ENCODE measurements around the gene NECAB2. TPM values are rescaled to one million over a fixed set of nuclear protein-coding genes. Genes with fewer than 3 reads are reported as not detected.

The NECAB2 gene
- total RNA-seq, 4 donors from 2014 or later, result 0.90 TPM; not detected in 3

DNA sequence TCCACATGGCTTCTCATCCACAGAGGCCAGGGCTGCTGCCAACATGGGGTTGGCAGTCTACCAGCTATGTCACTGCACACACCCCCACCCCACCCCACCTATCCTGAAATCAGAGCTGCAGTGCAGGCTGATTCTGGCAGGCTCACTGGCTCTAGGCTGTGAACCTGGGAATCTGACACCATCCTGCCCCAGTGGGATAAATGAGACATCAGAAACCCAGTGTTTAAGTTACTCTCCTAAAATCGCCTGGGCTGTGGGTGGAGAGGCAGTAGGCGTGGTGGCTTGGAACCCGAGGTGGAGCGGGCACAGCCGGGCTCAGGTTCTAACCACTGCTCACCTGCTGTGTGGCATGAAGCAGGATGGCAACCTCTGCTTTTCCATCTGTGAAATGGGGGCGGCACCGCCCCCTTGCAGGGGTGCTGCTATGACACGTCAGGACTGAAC, 69.0 kb downstream of the NECAB2 start:
- DNase-seq (ENCODE audit: low spot score in 2 of 2), result no peak
- H3K27ac ChIP-seq, result no peak overlapping the region
- H3K36me3 ChIP-seq, result no peaks in the 10 kb centered on the region
- 77 to 85% methylated on average over 8 of the region's 8 CpGs for WGBS, 2 donors
- TF ChIP-seq POLR2A (IDR thresholded peaks at IDR 0.05) (no peak), EP300 (IDR thresholded peaks at IDR 0.05) (no peak)
- TF ChIP-seq, protein P1, sequence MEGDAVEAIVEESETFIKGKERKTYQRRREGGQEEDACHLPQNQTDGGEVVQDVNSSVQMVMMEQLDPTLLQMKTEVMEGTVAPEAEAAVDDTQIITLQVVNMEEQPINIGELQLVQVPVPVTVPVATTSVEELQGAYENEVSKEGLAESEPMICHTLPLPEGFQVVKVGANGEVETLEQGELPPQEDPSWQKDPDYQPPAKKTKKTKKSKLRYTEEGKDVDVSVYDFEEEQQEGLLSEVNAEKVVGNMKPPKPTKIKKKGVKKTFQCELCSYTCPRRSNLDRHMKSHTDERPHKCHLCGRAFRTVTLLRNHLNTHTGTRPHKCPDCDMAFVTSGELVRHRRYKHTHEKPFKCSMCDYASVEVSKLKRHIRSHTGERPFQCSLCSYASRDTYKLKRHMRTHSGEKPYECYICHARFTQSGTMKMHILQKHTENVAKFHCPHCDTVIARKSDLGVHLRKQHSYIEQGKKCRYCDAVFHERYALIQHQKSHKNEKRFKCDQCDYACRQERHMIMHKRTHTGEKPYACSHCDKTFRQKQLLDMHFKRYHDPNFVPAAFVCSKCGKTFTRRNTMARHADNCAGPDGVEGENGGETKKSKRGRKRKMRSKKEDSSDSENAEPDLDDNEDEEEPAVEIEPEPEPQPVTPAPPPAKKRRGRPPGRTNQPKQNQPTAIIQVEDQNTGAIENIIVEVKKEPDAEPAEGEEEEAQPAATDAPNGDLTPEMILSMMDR (IDR thresholded peaks at IDR 0.05), result no peak
- H3K4me1 ChIP-seq, result peaks cover 0 to 7% (median 0%) of the 10 kb centered on the region in 4 donors
- H3K4me3 ChIP-seq, result no peak overlapping the region
- peaks cover 0 to 24% (median 0%) of the 10 kb centered on the region in 4 donors for H3K9me3 ChIP-seq
- peaks cover 0 to 5% of the 10 kb centered on the region in 2 donors for H3K27me3 ChIP-seq

DNA sequence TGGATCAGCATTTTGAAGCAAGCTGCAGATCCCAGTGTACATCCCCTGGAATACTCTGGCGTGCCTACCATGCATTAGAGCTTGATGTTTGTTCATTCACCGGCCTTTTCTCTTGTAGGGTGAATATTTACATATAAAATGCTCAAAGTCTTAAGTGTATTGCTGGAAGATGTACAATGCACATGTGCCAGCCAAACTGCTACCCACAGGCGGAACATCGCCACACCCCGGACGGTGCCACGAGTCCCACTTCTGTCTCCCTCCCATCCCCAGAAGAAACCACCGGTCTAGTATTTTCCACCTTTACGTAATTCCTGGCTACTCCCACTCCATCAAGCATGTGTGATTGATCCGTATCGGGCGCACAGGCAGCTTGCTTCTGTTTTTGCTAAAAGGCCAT, 70.4 kb downstream of the NECAB2 start:
- no peak for TF ChIP-seq EP300 (IDR thresholded peaks at IDR 0.05)
- no peak for TF ChIP-seq POLR2A (IDR thresholded peaks at IDR 0.05)
- TF ChIP-seq, protein P1 (IDR thresholded peaks at IDR 0.05), result no peak
- WGBS, 2 donors, result 90 to 91% methylated on average over 12 of the region's 12 CpGs
- Histone ChIP-seq H3K27ac (no peak overlapping the region), H3K4me1 (peaks cover 0 to 7% (median 0%) of the 10 kb centered on the region in 4 donors), H3K27me3 (peaks cover 0 to 14% of the 10 kb centered on the region in 2 donors), H3K4me3 (no peak overlapping the region), H3K36me3 (no peaks in the 10 kb centered on the region), H3K9me3 (peaks cover 0 to 24% (median 0%) of the 10 kb centered on the region in 4 donors)
- no peak for DNase-seq (ENCODE audit: low spot score in 2 of 2)

DNA sequence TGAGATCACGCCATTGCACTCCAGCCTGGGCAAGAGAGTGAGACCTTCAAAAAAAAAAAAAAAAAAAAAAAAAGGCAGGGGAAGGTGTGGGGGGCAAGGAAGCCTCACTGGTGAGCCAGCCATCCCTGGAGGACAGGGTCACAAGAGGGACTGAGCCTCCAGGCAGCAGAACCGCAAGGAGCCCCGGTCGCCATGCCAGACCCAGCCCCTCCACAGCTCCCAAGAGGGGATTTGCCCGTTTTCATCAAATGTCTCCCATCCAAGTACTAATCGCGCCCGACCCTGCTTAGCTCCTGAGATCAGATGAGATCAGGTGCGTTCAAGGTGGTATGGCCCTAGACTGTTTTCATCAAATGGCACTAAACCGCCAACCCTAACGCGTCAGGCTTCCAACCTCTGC, 71.7 kb downstream of the NECAB2 start:
- Histone ChIP-seq H3K4me1 (peaks cover 0 to 7% (median 0%) of the 10 kb centered on the region in 4 donors), H3K36me3 (no peaks in the 10 kb centered on the region), H3K9me3 (peaks cover 0 to 24% (median 0%) of the 10 kb centered on the region in 4 donors), H3K27me3 (peaks cover 0 to 19% of the 10 kb centered on the region in 2 donors), H3K4me3 (no peak overlapping the region), H3K27ac (no peak overlapping the region)
- WGBS, 2 donors, result 87 to 91% methylated on average over 12 of the region's 12 CpGs
- DNase-seq (ENCODE audit: low spot score in 2 of 2), result no peak
- TF ChIP-seq EP300 (IDR thresholded peaks at IDR 0.05), result no peak
- no peak for TF ChIP-seq POLR2A (IDR thresholded peaks at IDR 0.05)
- TF ChIP-seq, protein P1 (IDR thresholded peaks at IDR 0.05), result no peak

DNA sequence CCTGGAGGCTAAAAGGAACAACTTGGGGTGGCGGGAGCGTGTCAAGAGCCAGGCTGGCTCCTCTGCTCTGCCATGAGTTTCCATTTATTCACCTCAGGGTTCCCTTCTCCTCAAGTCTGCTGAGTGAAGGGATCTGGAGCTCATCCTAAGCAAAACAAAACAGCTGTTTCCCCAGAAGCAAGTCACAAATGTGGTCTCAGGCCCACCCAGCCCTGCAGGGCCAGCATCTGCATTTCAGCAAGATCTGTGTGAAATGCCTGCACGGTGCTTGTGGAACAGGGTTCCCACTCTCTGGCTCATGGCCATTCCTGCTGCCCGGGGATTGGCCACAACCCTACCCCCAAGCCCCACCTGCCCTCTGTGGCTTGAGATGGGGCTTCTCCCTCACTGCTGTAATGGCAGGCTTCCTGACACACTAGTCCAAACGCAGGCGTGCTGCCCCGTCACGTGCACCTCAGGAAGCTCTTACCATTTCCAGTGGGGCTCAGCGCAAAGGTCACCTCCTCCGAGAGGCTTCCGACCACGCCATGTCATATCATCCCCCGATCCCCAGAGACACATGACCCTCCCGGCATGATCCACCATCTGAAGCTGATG, 72.3 kb downstream of the NECAB2 start:
- Histone ChIP-seq H3K27ac (no peak overlapping the region), H3K27me3 (peaks cover 0 to 19% of the 10 kb centered on the region in 2 donors), H3K4me1 (peaks cover 0 to 7% (median 0%) of the 10 kb centered on the region in 4 donors), H3K36me3 (no peaks in the 10 kb centered on the region), H3K9me3 (peaks cover 0 to 18% (median 0%) of the 10 kb centered on the region in 4 donors), H3K4me3 (no peak overlapping the region)
- DNase-seq (ENCODE audit: low spot score in 2 of 2), result no peak
- TF ChIP-seq, protein P1 (IDR thresholded peaks at IDR 0.05), result no peak
- 68 to 76% methylated on average over 14 of the region's 14 CpGs for WGBS, 2 donors

All from tibial nerve (tissue), 4 donors.